Measurements from ENCODE around the gene OR6J1. TPM values are rescaled to one million over a fixed set of nuclear protein-coding genes. Genes with fewer than 3 reads are reported as not detected.

Gene OR6J1
- total RNA-seq, 1 donor from 2014 or later, result not detected

DNA sequence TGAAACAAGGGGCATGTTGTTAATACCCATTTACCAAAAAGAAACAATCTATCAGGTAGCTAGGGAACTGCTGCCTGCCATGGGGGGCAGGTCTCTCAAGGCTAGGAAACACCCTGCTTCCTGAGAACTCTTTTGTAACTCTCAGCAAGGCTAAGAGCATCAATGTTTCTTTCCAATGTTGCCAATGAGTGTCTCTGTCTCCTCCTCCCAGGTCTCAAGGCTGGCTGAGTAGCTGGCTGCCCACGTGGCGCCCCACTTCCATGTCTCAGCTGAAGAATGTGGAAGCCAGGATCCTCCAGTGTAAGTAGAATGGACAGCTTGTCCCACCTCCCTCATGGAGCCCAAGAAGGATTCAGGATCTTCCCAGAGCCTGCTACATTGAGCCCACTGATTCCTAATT, 42.7 kb downstream of the OR6J1 start:
- peaks cover 21% of the 10 kb centered on the region for H3K4me1 Mint-ChIP-seq
- H3K9me3 Mint-ChIP-seq, result no peaks in the 10 kb centered on the region
- DNase-seq (ENCODE audit: low spot score in 2 of 2, unreplicated experiment in 2 of 2), result no peak
- H3K4me3 Mint-ChIP-seq, result no peak overlapping the region
- no peak overlapping the region for H3K27ac Mint-ChIP-seq
- H3K36me3 Mint-ChIP-seq, result peaks cover 27% of the 10 kb centered on the region
- TF ChIP-seq, protein P1, sequence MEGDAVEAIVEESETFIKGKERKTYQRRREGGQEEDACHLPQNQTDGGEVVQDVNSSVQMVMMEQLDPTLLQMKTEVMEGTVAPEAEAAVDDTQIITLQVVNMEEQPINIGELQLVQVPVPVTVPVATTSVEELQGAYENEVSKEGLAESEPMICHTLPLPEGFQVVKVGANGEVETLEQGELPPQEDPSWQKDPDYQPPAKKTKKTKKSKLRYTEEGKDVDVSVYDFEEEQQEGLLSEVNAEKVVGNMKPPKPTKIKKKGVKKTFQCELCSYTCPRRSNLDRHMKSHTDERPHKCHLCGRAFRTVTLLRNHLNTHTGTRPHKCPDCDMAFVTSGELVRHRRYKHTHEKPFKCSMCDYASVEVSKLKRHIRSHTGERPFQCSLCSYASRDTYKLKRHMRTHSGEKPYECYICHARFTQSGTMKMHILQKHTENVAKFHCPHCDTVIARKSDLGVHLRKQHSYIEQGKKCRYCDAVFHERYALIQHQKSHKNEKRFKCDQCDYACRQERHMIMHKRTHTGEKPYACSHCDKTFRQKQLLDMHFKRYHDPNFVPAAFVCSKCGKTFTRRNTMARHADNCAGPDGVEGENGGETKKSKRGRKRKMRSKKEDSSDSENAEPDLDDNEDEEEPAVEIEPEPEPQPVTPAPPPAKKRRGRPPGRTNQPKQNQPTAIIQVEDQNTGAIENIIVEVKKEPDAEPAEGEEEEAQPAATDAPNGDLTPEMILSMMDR (IDR thresholded peaks at IDR 0.05; ENCODE audit: unreplicated experiment), result no peak
- no peaks in the 10 kb centered on the region for H3K27me3 Mint-ChIP-seq (ENCODE audit: low read depth)

DNA sequence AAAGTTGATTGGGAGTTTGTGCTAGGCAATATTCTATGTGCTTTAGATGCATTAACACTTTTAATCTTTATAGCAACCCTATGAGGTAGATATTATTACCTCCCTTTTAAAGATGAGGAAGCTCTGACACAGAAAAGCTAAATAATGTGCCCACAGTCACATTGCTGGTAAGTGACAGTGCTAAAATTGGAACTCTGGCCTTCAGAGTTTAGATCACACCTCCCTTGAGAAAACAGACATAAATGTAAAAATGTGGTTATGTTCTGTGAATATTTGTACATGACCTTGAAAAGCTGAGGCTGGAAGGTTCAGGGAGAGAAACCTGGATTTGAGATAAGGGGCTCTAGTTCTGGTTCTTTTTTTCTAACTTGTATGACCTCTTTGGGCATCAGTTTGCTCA, 44.1 kb downstream of the OR6J1 start:
- DNase-seq (ENCODE audit: low spot score in 2 of 2, unreplicated experiment in 2 of 2), result no peak
- Mint-ChIP-seq H3K27ac (peak overlapping the region; percentile 95), H3K4me1 (peaks cover 21% of the 10 kb centered on the region), H3K9me3 (no peaks in the 10 kb centered on the region), H3K36me3 (peaks cover 24% of the 10 kb centered on the region), H3K27me3 (ENCODE audit: low read depth) (peaks cover 5% of the 10 kb centered on the region), H3K4me3 (no peak overlapping the region)
- TF ChIP-seq, protein P1 (IDR thresholded peaks at IDR 0.05; ENCODE audit: unreplicated experiment), result no peak

DNA sequence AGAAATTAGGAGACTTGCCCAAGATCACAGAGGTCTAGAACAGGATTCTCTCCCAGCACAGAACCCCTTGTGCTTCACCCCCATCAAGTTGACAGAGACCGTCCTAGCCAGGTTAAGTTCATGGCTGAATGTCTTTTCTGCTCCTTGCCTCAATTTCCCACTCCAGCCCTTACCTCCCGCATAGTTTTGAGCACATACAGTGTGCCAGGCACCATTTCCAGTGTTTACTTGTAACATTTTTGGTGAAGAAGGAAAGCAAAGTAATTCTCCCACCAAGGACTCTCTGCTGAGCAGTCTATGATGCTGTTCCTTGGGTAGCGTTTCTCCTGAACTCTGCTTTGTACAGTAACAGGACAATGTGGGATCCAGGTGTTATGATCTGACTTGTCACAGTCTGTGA, 44.8 kb downstream of the OR6J1 start:
- peaks cover 11% of the 10 kb centered on the region for H3K27me3 Mint-ChIP-seq (ENCODE audit: low read depth)
- DNase-seq (ENCODE audit: low spot score in 2 of 2, unreplicated experiment in 2 of 2), result no peak
- peaks cover 21% of the 10 kb centered on the region for H3K4me1 Mint-ChIP-seq
- H3K4me3 Mint-ChIP-seq, result peak overlapping the region; percentile 92
- peak overlapping the region; percentile 95 for H3K27ac Mint-ChIP-seq
- peaks cover 20% of the 10 kb centered on the region for H3K36me3 Mint-ChIP-seq
- TF ChIP-seq, protein P1 (IDR thresholded peaks at IDR 0.05; ENCODE audit: unreplicated experiment), result no peak
- no peaks in the 10 kb centered on the region for H3K9me3 Mint-ChIP-seq

DNA sequence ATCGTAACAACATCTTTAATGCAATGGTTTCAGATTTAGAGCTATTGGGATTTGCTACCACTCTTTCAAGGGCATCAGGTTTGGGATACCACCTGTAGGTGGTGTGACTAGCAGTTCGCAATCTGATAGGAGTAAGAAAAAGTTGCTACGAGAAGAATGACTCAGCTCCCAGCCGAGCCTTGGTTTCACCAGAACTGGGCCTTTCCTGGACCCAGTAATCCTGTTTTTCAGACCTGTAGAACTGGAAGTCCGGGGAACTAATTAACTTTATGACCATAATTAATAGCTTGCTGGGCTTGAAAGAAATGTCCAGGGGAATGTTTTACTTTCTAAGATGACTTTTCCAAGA, 45.3 kb downstream of the OR6J1 start:
- Mint-ChIP-seq H3K36me3 (peaks cover 18% of the 10 kb centered on the region), H3K27ac (peak overlapping the region; percentile 95), H3K27me3 (ENCODE audit: low read depth) (peaks cover 16% of the 10 kb centered on the region), H3K9me3 (no peaks in the 10 kb centered on the region), H3K4me3 (peak overlapping the region; percentile 92), H3K4me1 (peaks cover 21% of the 10 kb centered on the region)
- no peak for DNase-seq (ENCODE audit: low spot score in 2 of 2, unreplicated experiment in 2 of 2)
- TF ChIP-seq, protein P1 (IDR thresholded peaks at IDR 0.05; ENCODE audit: unreplicated experiment), result no peak

DNA sequence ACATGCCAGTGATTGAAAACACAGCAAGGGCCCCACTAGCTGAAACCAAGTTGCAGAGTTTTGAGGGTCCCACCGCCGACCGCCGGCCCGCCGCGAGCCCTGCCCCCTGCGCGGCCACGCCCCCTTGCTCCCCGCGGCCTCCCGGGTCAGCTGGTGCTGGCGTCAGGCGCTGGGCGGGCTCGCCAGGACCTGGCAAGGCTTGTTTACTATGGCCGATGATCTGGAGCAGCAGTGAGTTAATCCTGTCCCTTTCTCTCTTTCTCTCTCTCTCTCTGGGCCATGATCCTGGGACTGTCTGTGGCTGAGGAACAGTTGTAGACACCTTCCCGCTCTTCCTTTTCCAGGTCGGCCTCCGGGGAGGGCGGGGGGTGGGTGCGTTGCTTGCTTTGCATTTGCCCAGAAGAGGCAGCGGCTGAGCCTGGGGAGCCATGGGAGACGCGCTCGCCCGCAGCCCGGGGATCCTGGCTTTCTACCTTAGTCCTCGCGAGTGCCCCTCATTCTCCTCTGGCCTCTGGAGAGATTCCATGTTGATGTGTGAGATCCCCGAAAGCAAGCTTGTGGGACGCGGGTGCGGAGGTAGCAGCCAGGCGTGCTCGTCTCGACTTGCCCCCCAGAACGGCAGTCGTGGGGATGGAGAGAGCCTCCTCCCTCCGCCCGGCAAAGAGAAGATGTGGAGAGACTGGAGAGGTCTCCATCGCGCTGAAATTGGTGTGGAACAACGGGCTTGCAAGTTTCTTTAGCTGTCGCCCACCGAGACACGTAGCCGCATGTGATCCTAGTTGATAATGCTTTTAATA, 45.9 kb downstream of the OR6J1 start, which contains the start of gene ABHD4:
Gene ABHD4, plus strand, starts transcription at position 202 of the 797 bp plus-strand sequence. Its CDS starts 7 bp downstream, at position 209.
- Mint-ChIP-seq H3K27me3 (ENCODE audit: low read depth) (peaks cover 20% of the 10 kb centered on the region), H3K9me3 (no peaks in the 10 kb centered on the region), H3K36me3 (peaks cover 14% of the 10 kb centered on the region), H3K27ac (peak within 1 kb of the TSS; percentile 95), H3K4me1 (peaks cover 21% of the 10 kb centered on the region), H3K4me3 (peak within 1 kb of the TSS; percentile 92)
- peak; percentile 43 to 65 for DNase-seq (ENCODE audit: low spot score in 2 of 2, unreplicated experiment in 2 of 2)
- TF ChIP-seq, protein P1 (IDR thresholded peaks at IDR 0.05; ENCODE audit: unreplicated experiment), result no peak
